SU-DHL-6 (cell line): Measurements from ENCODE around the gene PDZRN3.

ENCODE experiments used
- H2AFZ ChIP-seq: fragments of 200-600 bp; sonication (generic); 2 replicates; pipeline ENCODE4 v1.6.1; 2014; ENCODE audit warnings: low read depth, mild to moderate bottlenecking, moderate library complexity, mixed read lengths, antibody characterized with exemption, low read length; ENCODE audit not compliant: severe bottlenecking
- H3F3A ChIP-seq: fragments of 200-600 bp; shearing (Covaris generic); 2 replicates; pipeline ENCODE4 v1.6.0; 2016; ENCODE audit warnings: antibody characterized with exemption, mild to moderate bottlenecking; ENCODE audit not compliant: insufficient read depth
- H3K27ac ChIP-seq: fragments of 200-600 bp; sonication (generic); 2 replicates; pipeline ENCODE4 v1.5.1; 2016; ENCODE audit warnings: low read depth, mild to moderate bottlenecking, low read length, moderate library complexity, mixed read lengths
- H3K27me3 ChIP-seq: fragments of 200-600 bp; sonication (generic), shearing (Covaris generic); 2 replicates; pipeline ENCODE4 v1.6.0; 2014; ENCODE audit warnings: mild to moderate bottlenecking, low read length
- H3K36me3 ChIP-seq: fragments of 200-600 bp; sonication (generic); 2 replicates; pipeline ENCODE4 v1.6.1; 2014; ENCODE audit warnings: mild to moderate bottlenecking, low read length, mixed read lengths
- H3K4me2 ChIP-seq: fragments of 300-600, 200-600 bp; shearing (Covaris generic), sonication (generic); 2 replicates; pipeline ENCODE4 v1.6.0; 2014; ENCODE audit warnings: low read length, low read depth, mild to moderate bottlenecking; ENCODE audit not compliant: poor library complexity, severe bottlenecking
- H3K4me3 ChIP-seq: fragments of 200-600 bp; sonication (generic); 2 replicates; pipeline ENCODE4 v1.5.1; 2014; ENCODE audit warnings: antibody characterized with exemption, low read length, mild to moderate bottlenecking, mixed read lengths; ENCODE audit not compliant: insufficient read depth, poor library complexity, severe bottlenecking
- H3K79me2 ChIP-seq: fragments of 200-600 bp; sonication (generic); 2 replicates; pipeline ENCODE4 v1.6.1; 2014; ENCODE audit warnings: mild to moderate bottlenecking, low read length, moderate library complexity; ENCODE audit not compliant: insufficient read depth
- H3K9ac ChIP-seq: fragments of 200-600 bp; sonication (generic); 2 replicates; pipeline ENCODE4 v1.7.0; 2014; ENCODE audit warnings: mild to moderate bottlenecking, low read length
- H3K9me2 ChIP-seq: fragments of 200-600 bp; sonication (generic); replicated peaks from 2 replicates; pipeline ENCODE4 v1.6.1; 2014; ENCODE audit warnings: low read length; ENCODE audit not compliant: insufficient read depth
- H3K9me3 ChIP-seq: fragments of 200-600 bp; sonication (generic); 2 replicates; pipeline ENCODE4 v1.6.1; 2014; ENCODE audit warnings: low read length, mixed read lengths; ENCODE audit not compliant: insufficient read depth
- H4K20me1 ChIP-seq: fragments of 200-600 bp; sonication (generic); 2 replicates; pipeline ENCODE4 v1.6.1; 2014; ENCODE audit warnings: low read depth, mild to moderate bottlenecking, antibody characterized with exemption, low read length, moderate library complexity, mixed read lengths
- CTCF ChIP-seq: fragments of 200-600 bp; sonication (generic); IDR thresholded peaks from one replicate; pipeline ENCODE4 v1.5.1; 2017; ENCODE audit warnings: antibody characterized with exemption, mild to moderate bottlenecking, low read length, moderate library complexity; ENCODE audit not compliant: insufficient read depth, poor library complexity, severe bottlenecking
- EZH2phosphoT487 ChIP-seq: fragments of 200-600 bp; sonication (generic), shearing (Covaris generic); conservative IDR thresholded peaks from 2 replicates; pipeline ENCODE4 v1.6.1; 2018; ENCODE audit warnings: mild to moderate bottlenecking, antibody characterized with exemption, low read length, moderate library complexity, mixed read lengths

The PDZRN3 gene

GRCh38 chr3:73600293-73600938 lies 24.3 kb downstream of the PDZRN3 start:
- Histone ChIP-seq H3K9ac (no peak overlapping the region), H3F3A (no peaks in the 10 kb centered on the region), H3K9me3 (no peaks in the 10 kb centered on the region), H3K4me2 (no peak overlapping the region), H3K27ac (no peak overlapping the region), H2AFZ (no peak overlapping the region), H3K36me3 (no peaks in the 10 kb centered on the region), H3K4me3 (no peak overlapping the region), H3K79me2 (no peaks in the 10 kb centered on the region), H3K27me3 (no peaks in the 10 kb centered on the region), H3K9me2 (no peaks in the 10 kb centered on the region), H4K20me1 (no peaks in the 10 kb centered on the region)
- no peak for TF ChIP-seq CTCF
- no peak for TF ChIP-seq EZH2phosphoT487

GRCh38 chr3:73599605-73600004 lies 25.1 kb downstream of the PDZRN3 start:
- no peaks in the 10 kb centered on the region for H3K79me2 ChIP-seq
- H3K27me3 ChIP-seq = no peaks in the 10 kb centered on the region
- no peak overlapping the region for H3K27ac ChIP-seq
- no peak overlapping the region for H3K4me3 ChIP-seq
- H3K9ac ChIP-seq = no peak overlapping the region
- no peak overlapping the region for H2AFZ ChIP-seq
- H3K36me3 ChIP-seq = no peaks in the 10 kb centered on the region
- no peaks in the 10 kb centered on the region for H3F3A ChIP-seq
- no peak overlapping the region for H3K4me2 ChIP-seq
- H4K20me1 ChIP-seq = no peaks in the 10 kb centered on the region
- TF ChIP-seq EZH2phosphoT487 (no peak), CTCF (no peak)
- no peaks in the 10 kb centered on the region for H3K9me3 ChIP-seq
- no peaks in the 10 kb centered on the region for H3K9me2 ChIP-seq

GRCh38 chr3:73597476-73597875 lies 27.3 kb downstream of the PDZRN3 start:
- H3K4me3 ChIP-seq = no peak overlapping the region
- H3K27ac ChIP-seq = no peak overlapping the region
- no peak overlapping the region for H3K4me2 ChIP-seq
- no peaks in the 10 kb centered on the region for H4K20me1 ChIP-seq
- H2AFZ ChIP-seq = no peak overlapping the region
- no peaks in the 10 kb centered on the region for H3K79me2 ChIP-seq
- H3K36me3 ChIP-seq = no peaks in the 10 kb centered on the region
- H3K9ac ChIP-seq = no peak overlapping the region
- no peaks in the 10 kb centered on the region for H3K9me2 ChIP-seq
- TF ChIP-seq CTCF (no peak), EZH2phosphoT487 (no peak)
- H3K9me3 ChIP-seq = no peaks in the 10 kb centered on the region
- no peaks in the 10 kb centered on the region for H3K27me3 ChIP-seq
- no peaks in the 10 kb centered on the region for H3F3A ChIP-seq
